HG02884 (cell line): ENCODE measurements around the gene MYH6.
"Not testable (repeated sequence)": the region's sequence is repeated elsewhere in the genome, so short reads cannot be mapped to it uniquely, and the experiment has no call there.

Source experiments
- ATAC-seq: cut with Tn5 transposase; IDR thresholded peaks from one replicate; pipeline ENCODE4 v1.9.1; 2021; ENCODE audit warnings: mild to moderate bottlenecking, moderate library complexity; ENCODE audit not compliant: unreplicated experiment

Gene MYH6

GRCh38 chr14:23415821-23416778 is 8.0 kb upstream of the MYH6 start:
- ATAC-seq = no peak

DNA sequence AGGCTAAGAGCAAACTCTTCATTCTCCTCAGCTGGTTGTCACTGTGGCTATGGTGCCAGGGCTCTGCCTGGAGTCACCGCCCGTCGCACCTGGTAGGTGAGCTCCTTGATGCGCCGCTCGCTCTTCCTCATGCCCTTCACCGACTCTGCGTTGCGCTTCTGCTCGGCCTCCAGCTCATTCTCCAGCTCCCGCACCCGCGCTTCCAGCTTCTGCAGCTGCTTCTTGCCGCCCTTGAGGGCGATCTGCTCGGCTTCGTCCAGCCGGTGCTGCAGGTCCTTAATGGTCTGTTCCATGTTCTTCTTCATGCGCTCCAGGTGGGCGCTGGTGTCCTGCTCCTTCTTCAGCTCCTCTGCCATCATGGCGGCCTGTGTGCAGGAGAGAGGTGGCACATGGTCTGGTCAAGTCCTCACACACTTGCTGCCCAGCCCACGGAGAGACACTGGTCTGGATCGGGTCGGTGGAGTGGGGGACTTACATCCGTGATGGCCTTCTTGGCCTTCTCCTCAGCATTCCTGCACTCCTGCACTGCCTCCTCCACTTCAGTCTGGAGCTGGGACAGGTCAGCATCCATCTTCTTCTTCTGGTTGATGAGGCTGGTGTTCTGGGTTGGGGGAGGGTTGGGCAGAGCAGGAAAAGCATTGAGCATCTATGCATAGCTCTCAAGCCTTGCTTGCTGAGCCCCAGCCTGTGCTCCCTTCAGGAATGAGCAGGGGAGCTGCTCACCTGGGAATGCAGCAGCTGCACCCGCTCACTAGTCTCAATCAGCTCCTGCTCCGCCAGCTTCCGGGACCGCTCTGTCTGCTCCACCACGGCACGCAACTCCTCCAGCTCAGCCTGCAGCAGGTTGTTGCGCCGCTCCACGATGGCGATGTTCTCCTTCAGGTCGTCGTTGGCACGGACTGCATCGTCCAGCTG is 7.1 kb upstream of the MYH6 start:
- ATAC-seq = no peak

DNA sequence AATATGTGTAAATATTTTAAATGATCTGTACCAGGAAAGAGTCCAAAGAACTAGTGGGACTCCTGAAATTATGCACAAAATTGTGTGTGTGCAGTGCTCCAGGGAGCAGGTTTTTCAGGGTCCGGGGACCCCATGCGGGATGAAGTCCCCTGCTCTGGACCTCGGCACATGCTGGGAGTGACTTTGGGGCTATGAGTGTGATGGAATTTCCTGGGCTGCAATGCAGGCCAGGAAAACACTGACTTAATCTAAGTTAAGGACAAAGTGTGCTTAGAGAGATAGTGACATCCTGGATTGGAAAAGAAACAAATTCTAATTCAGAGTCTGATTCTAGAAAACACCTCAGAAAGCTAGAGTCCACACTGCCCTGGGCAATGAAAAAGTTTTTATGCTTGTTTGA is 6.2 kb upstream of the MYH6 start:
- ATAC-seq = no peak

DNA sequence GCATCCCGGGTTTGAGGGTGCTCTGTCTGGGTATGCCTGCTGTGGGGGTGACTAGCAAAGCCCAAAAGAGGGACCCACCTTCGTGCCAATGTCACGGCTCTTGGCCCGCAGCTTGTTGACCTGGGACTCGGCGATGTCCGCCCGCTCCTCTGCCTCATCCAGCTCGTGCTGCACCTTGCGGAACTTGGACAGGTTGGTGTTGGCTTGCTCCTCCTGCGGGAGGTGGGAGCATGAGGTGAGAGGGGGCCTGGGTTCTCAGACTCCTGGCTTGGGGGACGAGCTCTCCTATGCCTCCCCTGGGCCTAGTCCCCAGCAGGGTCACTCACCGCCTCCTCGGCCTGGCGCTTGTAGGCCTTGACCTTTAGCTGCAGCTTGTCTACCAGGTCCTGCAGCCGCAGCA is 5.6 kb upstream of the MYH6 start:
- no peak for ATAC-seq

DNA sequence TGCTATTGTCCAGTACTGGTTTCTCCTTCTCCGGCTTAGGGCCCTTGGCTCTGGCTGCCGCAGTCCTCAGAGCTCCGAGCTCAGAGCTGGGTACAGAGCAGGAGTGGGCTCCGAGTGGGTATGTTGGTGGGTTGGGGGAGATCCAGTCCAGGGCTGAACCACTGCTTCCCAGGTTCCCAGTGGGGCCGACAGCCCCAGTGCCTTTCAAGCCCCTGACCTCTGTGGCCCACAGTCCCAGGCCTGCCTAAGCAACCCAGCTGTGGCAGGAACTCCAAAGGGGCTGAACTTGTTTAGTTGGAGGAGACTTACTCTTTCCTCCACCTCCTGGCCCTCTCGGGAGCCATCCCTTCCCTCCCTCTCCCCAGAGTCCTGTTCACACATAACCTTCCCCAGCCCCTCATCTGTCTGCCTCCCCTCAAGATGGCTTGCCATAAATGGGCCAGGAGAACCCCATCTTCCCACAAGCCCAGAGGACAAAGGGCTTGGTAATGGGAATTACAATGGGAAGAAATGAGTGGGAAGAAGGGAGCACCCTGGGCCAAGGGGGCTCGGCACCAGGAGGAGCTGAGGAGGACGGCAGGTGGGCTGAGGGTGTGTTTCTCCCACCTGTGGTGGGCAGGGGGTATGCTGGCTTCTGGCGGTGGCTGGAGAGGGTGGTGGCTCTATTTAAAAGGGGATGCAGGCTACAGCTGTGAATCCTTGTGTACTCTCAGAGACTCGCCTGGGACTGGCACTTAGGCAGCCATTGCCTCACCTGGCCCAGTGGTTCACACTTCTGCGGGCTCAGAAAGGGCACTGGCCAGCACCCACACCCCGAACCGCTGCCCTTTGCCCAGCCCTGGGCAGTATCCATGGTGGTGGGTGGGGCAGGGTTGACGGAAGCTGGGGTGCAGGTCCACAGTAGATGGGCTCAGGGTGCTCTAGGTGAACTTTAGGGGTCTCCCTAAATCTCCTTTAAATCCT is 3.8 kb upstream of the MYH6 start:
- no peak for ATAC-seq

DNA sequence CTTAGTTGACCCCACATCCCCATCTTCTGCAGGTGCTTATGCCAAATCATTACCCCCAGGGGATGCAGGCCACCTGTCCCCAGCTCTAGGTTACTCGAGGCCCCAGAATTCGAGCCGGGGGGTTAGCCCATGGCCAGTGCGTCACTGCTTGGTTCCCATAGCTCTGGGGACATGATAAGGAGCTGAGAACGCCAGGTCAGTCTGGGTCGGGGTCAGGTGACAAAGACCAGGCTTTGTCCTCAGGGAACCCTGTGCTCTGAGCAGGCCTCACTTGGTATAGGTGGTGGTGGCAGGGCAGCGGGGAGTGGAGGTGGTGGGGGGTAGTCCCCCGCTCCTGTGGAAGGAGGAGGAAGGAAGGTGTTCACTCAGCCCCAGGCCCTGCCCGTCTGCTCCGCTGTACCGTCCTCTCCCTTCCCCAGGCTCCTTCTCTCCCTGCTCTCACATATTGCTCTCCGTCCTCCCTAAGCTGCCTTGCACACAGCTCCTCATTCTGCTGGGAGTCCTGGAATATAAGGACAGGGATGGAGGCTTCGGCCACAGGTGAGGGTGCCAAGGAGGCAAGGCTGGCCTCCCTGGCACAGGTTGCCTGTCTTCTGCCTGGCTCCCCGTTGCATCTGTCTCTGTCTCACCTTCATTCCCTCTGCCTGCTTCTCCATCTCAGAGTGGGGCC is 2.0 kb upstream of the MYH6 start:
- no peak for ATAC-seq

DNA sequence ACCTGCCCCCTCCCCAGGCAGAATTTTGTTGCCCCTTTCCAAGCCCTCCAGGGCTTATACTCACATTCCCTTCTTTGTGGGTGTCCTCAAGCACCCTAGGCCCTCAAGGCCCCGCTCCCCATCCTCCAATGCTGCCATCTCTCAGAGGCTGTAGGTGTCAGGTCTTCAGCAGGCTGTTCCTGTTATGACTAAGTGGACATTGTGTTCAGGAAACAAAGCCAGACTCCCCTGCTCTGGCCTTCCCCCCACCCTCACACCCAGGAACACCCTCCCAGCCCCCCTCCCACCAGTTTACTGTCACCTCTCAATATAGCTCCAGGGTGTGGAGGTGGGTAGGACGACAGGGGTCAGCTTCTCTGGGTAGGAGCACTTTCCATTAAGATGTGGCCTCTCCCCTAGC is 1.4 kb upstream of the MYH6 start:
- ATAC-seq = no peak

DNA sequence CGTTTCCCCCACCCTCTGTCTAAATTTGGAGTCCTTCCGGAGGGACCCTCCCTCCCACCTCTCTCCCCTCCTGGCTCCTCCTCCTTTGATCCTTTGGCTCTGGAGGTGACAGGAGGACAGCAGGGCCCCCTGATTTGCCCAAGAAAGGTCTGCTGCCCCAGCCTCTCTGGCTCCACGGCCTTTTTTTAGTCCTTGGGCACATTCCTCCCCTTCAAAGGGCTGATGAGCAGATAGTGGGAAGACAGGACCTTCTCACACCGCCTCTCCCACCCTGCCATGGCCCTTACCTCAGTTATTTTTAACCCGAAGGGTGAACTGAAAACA is 196 bp upstream of the MYH6 start:
- no peak for ATAC-seq

- ATAC-seq = no peak
Observed at GRCh38 chr14:23406725-23407355, 1.2 kb downstream of the MYH6 start.

DNA sequence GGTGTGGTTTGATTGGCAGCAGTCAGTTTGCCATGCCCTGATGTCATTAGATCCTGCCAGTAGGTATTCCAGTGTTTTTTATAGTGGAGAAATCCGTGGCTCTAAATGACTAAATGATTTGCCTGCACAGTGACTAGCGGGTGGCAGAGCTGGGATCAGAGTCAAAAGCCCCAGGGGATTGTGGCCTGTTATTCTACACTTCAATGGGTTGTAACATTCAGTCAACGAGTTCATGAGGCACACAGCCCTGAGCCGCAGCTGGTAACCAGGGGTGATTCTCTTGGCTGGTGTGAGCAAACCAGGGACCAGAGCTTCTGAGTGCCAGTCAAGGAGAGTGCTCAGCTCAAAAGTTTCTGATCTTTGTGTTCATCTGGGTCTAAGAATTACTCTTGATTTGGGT is 1.8 kb downstream of the MYH6 start:
- ATAC-seq = no peak

DNA sequence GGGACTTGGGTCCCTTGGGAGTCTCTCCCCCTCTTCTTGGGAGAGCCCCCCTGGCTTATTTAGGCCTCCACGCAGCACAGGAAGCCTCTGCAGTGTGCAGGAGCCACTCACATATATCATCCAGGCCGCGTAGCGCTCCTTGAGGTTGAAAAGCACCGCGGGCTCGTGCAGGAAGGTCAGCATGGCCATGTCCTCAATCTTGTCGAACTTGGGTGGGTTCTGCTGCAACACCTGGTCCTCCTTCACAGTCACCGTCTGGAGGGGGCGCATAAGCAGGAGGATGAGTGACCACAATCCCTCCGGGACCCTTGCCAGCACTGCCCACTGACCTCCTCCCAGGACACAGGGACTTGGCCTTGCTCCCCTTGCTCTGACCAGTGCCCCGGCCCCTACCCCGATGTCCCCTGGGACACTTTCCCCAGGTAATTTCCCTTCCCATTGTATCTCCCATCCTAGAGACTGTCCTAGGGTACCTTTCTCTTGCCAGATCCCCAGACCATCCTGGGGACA is 2.5 kb downstream of the MYH6 start:
- no peak for ATAC-seq

DNA sequence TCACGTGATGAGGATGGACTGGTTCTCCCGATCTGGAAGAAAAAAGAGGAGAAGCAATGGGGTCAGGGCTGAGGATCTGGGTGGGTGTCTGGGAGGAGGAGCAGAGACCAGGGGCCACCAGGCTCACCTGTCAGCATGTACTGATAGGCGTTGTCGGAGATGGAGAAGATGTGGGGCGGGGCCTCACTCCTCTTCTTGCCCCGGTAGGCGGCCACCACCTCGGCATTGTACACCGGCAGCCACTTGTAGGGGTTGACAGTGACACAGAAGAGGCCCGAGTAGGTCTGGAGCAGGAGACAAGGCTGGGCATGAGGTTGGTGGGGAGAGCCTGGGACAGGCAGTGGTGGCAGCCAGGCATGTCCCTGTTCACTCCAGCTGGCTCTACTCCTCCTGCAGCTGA is 3.0 kb downstream of the MYH6 start:
- no peak for ATAC-seq

GRCh38 chr14:23404331-23404900 is 3.7 kb downstream of the MYH6 start:
- ATAC-seq = no peak

- ATAC-seq = no peak
Observed at GRCh38 chr14:23403908-23404307, 4.2 kb downstream of the MYH6 start.

DNA sequence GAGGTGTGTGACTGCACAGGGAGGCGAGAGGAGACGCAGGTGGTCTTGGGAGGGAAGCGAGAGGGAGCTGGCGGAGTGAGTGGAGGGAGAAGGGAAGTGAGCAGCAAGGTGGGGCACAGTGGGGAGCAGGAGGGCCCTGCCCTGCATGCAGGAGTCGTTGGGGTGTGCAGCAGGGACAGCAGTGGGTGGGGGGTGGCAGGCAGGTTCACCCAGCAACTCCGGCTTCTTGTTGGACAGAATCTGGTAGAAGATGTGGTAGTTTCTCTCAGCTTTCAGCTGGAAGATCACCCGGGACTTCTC is 5.0 kb downstream of the MYH6 start:
- ATAC-seq = no peak

- ATAC-seq = no peak
Observed at GRCh38 chr14:23402296-23403138, 5.6 kb downstream of the MYH6 start.

- no peak for ATAC-seq
Observed at GRCh38 chr14:23401291-23401690, 6.8 kb downstream of the MYH6 start.

- ATAC-seq = not testable (repeated sequence)
Observed at GRCh38 chr14:23400496-23401149, 7.5 kb downstream of the MYH6 start.
